Type B pancreatic cell (in vitro differentiated cells): Measurements from ENCODE around the gene EMD. TPM values are rescaled to one million over a fixed set of nuclear protein-coding genes. Genes with fewer than 3 reads are reported as not detected.

Source experiments
- DNase-seq: peaks from one replicate; pipeline ENCODE4 v3.0.0; 2021; ENCODE audit warnings: mixed read lengths; ENCODE audit not compliant: unreplicated experiment; ENCODE audit errors: extremely low spot score
- H3K27ac Mint-ChIP-seq: 2 replicates; pipeline ENCODE4 v1.8.0; 2021; ENCODE audit warnings: mild to moderate bottlenecking, mixed read lengths
- H3K27me3 Mint-ChIP-seq: 2 replicates; pipeline ENCODE4 v1.8.0; 2021; ENCODE audit warnings: mixed read lengths
- H3K36me3 Mint-ChIP-seq: 2 replicates; pipeline ENCODE4 v1.8.0; 2021; ENCODE audit warnings: mixed read lengths
- H3K4me1 Mint-ChIP-seq: one replicate; pipeline ENCODE4 v1.8.0; 2021; ENCODE audit warnings: mixed read lengths; ENCODE audit not compliant: unreplicated experiment
- H3K4me3 Mint-ChIP-seq: 2 replicates; pipeline ENCODE4 v1.8.0; 2021; ENCODE audit warnings: mild to moderate bottlenecking, mixed read lengths
- H3K9me3 Mint-ChIP-seq: 2 replicates; pipeline ENCODE4 v1.8.0; 2021; ENCODE audit warnings: mixed read lengths
- CTCF ChIP-seq: fragments of 200-600 bp; sonication (generic); conservative IDR thresholded peaks from 2 replicates; pipeline ENCODE4 v1.5.0; 2021; ENCODE audit warnings: antibody characterized with exemption, mild to moderate bottlenecking
- total RNA-seq: library from RNA; stranded (reverse); gene quantifications from 2 replicates; pipeline ENCODE4 v1.2.1, GENCODE V29; 2021; ENCODE audit warnings: low replicate concordance

The EMD gene
- total RNA-seq, 1 donor from 2014 or later = 56.7 TPM

- no peaks in the 10 kb centered on the region for H3K4me1 Mint-ChIP-seq
- TF ChIP-seq CTCF = no peak
- no peaks in the 10 kb centered on the region for H3K27me3 Mint-ChIP-seq
- no peak for DNase-seq
- peaks cover 4% of the 10 kb centered on the region for H3K36me3 Mint-ChIP-seq
- H3K9me3 Mint-ChIP-seq = no peaks in the 10 kb centered on the region
- peak overlapping the region; percentile 83 for H3K27ac Mint-ChIP-seq
- no peak overlapping the region for H3K4me3 Mint-ChIP-seq
Measured at GRCh38 chrX:154363706-154364439, 15.2 kb upstream of the EMD start.

GRCh38 chrX:154365052-154365600 is 14.0 kb upstream of the EMD start:
- no peak for DNase-seq
- Mint-ChIP-seq H3K4me3 (no peak overlapping the region), H3K27me3 (no peaks in the 10 kb centered on the region), H3K9me3 (no peaks in the 10 kb centered on the region), H3K4me1 (no peaks in the 10 kb centered on the region), H3K36me3 (peaks cover 4% of the 10 kb centered on the region), H3K27ac (peak overlapping the region; percentile 82)
- TF ChIP-seq CTCF = no peak

GRCh38 chrX:154365997-154366665 is 13.0 kb upstream of the EMD start:
- H3K4me3 Mint-ChIP-seq = no peak overlapping the region
- no peaks in the 10 kb centered on the region for H3K27me3 Mint-ChIP-seq
- no peaks in the 10 kb centered on the region for H3K4me1 Mint-ChIP-seq
- no peak for TF ChIP-seq CTCF
- H3K9me3 Mint-ChIP-seq = no peaks in the 10 kb centered on the region
- peaks cover 4% of the 10 kb centered on the region for H3K36me3 Mint-ChIP-seq
- DNase-seq = no peak
- H3K27ac Mint-ChIP-seq = no peak overlapping the region

- TF ChIP-seq CTCF = no peak
- Mint-ChIP-seq H3K9me3 (no peaks in the 10 kb centered on the region), H3K27me3 (no peaks in the 10 kb centered on the region), H3K27ac (no peak overlapping the region), H3K4me1 (no peaks in the 10 kb centered on the region), H3K36me3 (peaks cover 4% of the 10 kb centered on the region), H3K4me3 (no peak overlapping the region)
- DNase-seq = no peak
Measured at GRCh38 chrX:154366666-154367055, 12.4 kb upstream of the EMD start.

GRCh38 chrX:154367474-154368308 is 11.4 kb upstream of the EMD start:
- H3K27ac Mint-ChIP-seq = peak overlapping the region; percentile 61
- no peak for TF ChIP-seq CTCF
- no peaks in the 10 kb centered on the region for H3K27me3 Mint-ChIP-seq
- no peak for DNase-seq
- no peaks in the 10 kb centered on the region for H3K9me3 Mint-ChIP-seq
- H3K4me1 Mint-ChIP-seq = no peaks in the 10 kb centered on the region
- peak overlapping the region; percentile 68 for H3K4me3 Mint-ChIP-seq
- peaks cover 3% of the 10 kb centered on the region for H3K36me3 Mint-ChIP-seq
